Effector memory CD4-positive, alpha-beta T cell (primary cell): ENCODE measurements around the gene TMEM213.

Experiments
- DNase-seq, 3 donors: peaks; one replicate each; pipeline ENCODE4 v3.0.0-alpha.2; 2020
- H3K27ac ChIP-seq: 2 replicates; pipeline ENCODE4 v1.7.0; 2013; ENCODE audit warnings: mild to moderate bottlenecking, low read length, moderate library complexity; ENCODE audit not compliant: insufficient read depth, poor library complexity, severe bottlenecking
- H3K27me3 ChIP-seq: replicated peaks from 2 replicates; pipeline ENCODE4 v1.7.0; 2013; ENCODE audit warnings: mild to moderate bottlenecking, low read length; ENCODE audit not compliant: insufficient read depth, control insufficient read depth, poor library complexity, severe bottlenecking
- H3K36me3 ChIP-seq: 2 replicates; pipeline ENCODE4 v1.7.0; 2013; ENCODE audit warnings: mild to moderate bottlenecking, low read length, moderate library complexity; ENCODE audit not compliant: control insufficient read depth, insufficient read depth
- H3K4me1 ChIP-seq: 2 replicates; pipeline ENCODE4 v1.7.0; 2013; ENCODE audit warnings: low read length, mild to moderate bottlenecking; ENCODE audit not compliant: control insufficient read depth, insufficient read depth, poor library complexity, severe bottlenecking
- H3K4me3 ChIP-seq: 2 replicates; pipeline ENCODE4 v1.7.0; 2013; ENCODE audit warnings: low read length, low read depth, mild to moderate bottlenecking; ENCODE audit not compliant: insufficient read depth, poor library complexity, severe bottlenecking
- H3K9me3 ChIP-seq: 2 replicates; pipeline ENCODE4 v1.7.0; 2013; ENCODE audit warnings: mild to moderate bottlenecking, low read length, moderate library complexity; ENCODE audit not compliant: control insufficient read depth
- total RNA-seq, 3 donors: gene quantifications; one replicate each; lab custom pipeline; 2026; lab: John Stamatoyannopoulos, UW

The TMEM213 gene, protein sequence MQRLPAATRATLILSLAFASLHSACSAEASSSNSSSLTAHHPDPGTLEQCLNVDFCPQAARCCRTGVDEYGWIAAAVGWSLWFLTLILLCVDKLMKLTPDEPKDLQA
- 0 to 0.17 (median 0) reads per million in 3 donors for total RNA-seq

DNA sequence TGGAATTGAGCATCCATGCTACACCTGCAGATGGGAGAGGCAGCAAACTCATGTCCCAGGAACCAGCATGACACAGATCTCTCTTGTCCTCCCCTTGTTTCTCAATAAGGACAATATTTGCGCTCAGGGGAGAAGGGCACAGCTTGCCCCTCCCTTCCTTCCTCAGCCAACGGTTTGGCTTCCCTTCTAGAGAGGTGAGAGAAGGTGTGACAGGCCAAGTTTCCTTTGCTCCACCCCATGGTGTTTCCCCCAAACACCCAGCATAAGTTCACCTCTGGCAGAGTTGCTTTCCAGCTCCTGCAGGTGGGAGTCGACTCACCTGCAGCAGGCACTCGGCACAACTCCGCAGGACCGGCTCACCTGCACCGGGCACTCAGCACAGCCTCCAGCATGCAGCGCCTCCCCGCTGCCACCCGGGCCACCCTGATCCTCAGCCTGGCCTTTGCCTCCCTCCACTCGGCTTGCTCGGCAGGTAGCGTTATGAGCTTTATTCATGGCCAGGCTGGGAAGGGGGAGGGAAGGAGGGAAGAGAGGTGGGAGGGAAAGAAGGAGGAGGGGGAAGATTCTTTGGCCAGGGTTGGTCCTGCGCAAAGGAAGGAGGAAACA, at the start of gene TMEM213, which contains the start of gene ATP6V0A4:
Gene TMEM213 (plus strand): TSS at position 280 of the 606 bp plus-strand sequence. CDS start 111 bp downstream, at position 391.
Gene ATP6V0A4 (minus strand): TSS at position 482 of the 606 bp plus-strand sequence. CDS start 26,949 bp downstream, outside the sequence.
- Histone ChIP-seq H3K27ac (no peak within 1 kb of the TSS), H3K4me1 (no peaks in the 10 kb centered on the region), H3K9me3 (no peaks in the 10 kb centered on the region), H3K27me3 (no peaks in the 10 kb centered on the region), H3K4me3 (no peak within 1 kb of the TSS), H3K36me3 (no peaks in the 10 kb centered on the region)
- no peak for DNase-seq

DNA sequence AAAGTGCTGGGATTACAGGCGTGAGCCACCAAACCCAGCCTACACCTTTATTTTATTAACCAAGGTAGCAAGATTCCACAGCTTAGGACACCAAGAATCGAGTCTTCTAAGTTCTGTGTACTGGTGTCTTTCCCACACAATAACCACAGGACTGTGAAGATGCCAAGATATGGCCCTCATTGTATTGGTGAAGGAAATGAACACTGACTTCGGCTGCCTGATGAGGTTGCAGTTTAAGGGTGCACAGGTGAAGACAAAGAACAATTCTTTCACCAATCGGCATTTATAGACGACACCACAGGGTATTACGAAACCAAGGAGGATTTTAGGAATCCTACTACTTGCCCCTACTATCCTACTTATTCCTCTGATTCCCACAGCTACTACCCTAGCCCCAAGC, 49.1 kb upstream of the TMEM213 start:
- peaks cover 10% of the 10 kb centered on the region for H3K4me1 ChIP-seq
- H3K4me3 ChIP-seq: no peak overlapping the region
- no peak overlapping the region for H3K27ac ChIP-seq
- H3K9me3 ChIP-seq: no peaks in the 10 kb centered on the region
- no peaks in the 10 kb centered on the region for H3K36me3 ChIP-seq
- H3K27me3 ChIP-seq: no peaks in the 10 kb centered on the region
- no peak for DNase-seq

DNA sequence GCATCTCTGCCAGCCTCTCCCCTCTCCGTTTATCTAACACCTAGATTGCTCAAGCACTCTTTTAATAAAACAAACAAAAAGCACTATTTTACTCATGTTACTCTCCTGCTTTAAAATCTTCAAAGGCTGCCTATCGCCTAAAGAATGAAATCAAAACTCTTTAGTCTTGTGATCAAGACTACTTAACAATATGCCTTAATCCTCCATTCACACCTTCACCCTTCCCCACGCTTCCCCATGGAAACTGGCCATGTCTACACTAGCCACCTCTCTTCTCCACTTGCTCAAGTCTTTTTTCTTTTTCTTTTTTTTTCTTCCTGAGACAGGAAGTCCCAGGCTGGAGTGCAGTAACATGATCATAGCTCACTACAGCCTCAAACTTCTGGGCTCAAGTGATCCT, 47.8 kb upstream of the TMEM213 start:
- no peaks in the 10 kb centered on the region for H3K27me3 ChIP-seq
- H3K27ac ChIP-seq: no peak overlapping the region
- DNase-seq: no peak

DNA sequence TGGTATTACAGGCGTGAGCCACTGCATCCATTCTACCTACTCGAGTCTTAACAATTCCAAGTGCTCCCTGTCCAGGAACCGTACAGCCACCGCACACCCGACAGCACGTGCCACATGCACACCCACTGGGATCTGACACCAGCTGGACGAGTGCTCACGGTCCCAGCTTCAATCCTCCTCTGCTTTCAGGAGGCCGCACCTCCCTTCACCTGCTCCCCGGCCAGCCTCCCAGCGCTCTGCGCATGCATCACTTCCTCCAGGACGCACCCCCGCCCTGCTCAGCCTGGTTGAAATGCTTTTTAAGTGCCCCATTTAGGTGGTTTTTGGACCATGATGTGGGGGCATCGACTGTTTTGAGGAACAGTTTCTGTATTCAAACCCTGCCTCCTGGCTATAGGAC, 47.3 kb upstream of the TMEM213 start:
- no peak overlapping the region for H3K27ac ChIP-seq
- no peak overlapping the region for H3K4me3 ChIP-seq
- no peak for DNase-seq
- H3K27me3 ChIP-seq: no peaks in the 10 kb centered on the region
- H3K36me3 ChIP-seq: no peaks in the 10 kb centered on the region
- H3K9me3 ChIP-seq: no peaks in the 10 kb centered on the region
- H3K4me1 ChIP-seq: peaks cover 13% of the 10 kb centered on the region

More for the DNA sequence above, 47.8 kb upstream of the TMEM213 start:
- Histone ChIP-seq H3K36me3 (no peaks in the 10 kb centered on the region), H3K9me3 (no peaks in the 10 kb centered on the region), H3K4me3 (no peak overlapping the region), H3K4me1 (peaks cover 13% of the 10 kb centered on the region)

DNA sequence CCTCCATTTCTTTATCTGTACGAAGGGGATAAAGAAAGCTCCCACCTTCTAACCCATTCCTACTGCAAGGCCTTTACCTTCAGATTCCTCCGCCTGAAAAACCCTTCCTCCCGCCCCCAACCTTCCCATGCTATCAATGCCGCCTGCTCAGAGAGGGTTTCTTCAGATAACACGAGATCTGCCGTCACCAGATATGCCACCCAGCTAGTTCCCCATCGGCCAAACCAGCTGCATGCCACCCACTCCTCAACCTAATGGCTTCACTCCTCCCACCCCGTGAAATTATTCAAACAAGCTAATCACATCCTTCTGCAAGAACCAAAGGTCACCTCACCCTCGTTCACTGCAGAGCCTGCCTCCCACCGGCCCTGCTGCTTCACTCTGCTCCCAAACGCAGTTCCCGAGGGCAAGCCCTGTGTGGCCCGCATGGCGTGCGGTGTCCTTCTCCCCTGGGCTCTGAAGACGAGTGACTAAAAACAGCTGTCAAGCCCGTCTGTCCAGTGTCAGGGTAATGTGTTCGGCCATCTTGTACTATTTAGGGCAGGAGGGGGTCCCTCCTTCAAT, 46.8 kb upstream of the TMEM213 start:
- Histone ChIP-seq H3K27ac (no peak overlapping the region), H3K9me3 (no peaks in the 10 kb centered on the region), H3K27me3 (no peaks in the 10 kb centered on the region), H3K4me3 (no peak overlapping the region), H3K4me1 (peaks cover 13% of the 10 kb centered on the region), H3K36me3 (no peaks in the 10 kb centered on the region)
- DNase-seq: no peak

DNA sequence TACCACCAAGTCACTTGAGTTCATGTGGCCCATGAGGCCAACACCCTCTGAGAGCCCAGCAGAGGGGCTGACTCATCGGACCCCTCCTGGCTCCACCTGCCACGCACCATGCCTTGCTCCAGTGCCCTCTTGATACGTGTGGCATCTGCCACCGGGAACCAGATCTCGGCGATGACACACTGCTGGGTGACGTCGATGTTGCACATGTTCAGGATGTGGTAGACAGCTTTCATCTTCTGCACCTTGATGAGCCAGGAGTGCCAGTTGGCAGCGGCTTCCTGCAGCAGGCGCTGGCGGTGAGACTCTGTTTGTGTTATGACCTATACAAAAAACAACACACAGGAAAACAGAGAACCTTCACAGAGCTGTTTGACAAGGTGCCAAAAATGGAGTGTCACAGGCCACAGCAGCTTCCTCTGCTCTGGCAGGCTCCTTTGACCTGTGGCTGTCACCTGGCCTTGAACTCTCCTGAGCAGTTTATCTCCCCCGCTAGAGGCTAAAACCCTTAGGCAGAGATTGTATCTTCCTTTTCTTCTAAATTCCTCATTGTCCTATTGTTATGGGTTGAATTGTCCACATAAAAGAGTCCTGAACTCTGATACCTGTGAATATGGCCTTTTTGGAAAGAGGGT, 45.2 kb upstream of the TMEM213 start:
- peak overlapping the region; percentile 70 for H3K27ac ChIP-seq
- no peaks in the 10 kb centered on the region for H3K36me3 ChIP-seq
- H3K4me1 ChIP-seq: peaks cover 13% of the 10 kb centered on the region
- H3K27me3 ChIP-seq: no peaks in the 10 kb centered on the region
- H3K9me3 ChIP-seq: no peaks in the 10 kb centered on the region
- DNase-seq: peak; percentile 90 to 96 (median 91)
- H3K4me3 ChIP-seq: no peak overlapping the region

DNA sequence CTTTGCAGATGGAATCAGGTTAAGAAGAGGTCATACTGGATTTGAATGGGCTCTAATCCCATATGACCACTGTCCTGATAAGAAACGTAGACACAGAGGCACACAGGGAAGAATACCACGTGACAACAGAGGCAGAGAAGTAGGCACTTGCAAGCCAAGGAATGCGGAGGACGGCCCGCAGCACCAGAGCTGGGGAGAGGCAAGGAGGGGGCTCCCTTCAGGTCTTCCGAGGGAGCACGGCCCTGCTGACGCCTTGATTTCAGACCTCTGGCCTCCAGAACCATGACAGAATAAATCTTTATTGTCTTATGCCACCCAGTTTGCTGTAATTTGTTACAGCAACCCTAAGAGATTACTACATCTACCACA, 44.7 kb upstream of the TMEM213 start:
- no peaks in the 10 kb centered on the region for H3K9me3 ChIP-seq
- no peak overlapping the region for H3K4me3 ChIP-seq
- peaks cover 13% of the 10 kb centered on the region for H3K4me1 ChIP-seq
- H3K27ac ChIP-seq: peak overlapping the region; percentile 70
- H3K27me3 ChIP-seq: no peaks in the 10 kb centered on the region
- no peaks in the 10 kb centered on the region for H3K36me3 ChIP-seq
- no peak for DNase-seq

DNA sequence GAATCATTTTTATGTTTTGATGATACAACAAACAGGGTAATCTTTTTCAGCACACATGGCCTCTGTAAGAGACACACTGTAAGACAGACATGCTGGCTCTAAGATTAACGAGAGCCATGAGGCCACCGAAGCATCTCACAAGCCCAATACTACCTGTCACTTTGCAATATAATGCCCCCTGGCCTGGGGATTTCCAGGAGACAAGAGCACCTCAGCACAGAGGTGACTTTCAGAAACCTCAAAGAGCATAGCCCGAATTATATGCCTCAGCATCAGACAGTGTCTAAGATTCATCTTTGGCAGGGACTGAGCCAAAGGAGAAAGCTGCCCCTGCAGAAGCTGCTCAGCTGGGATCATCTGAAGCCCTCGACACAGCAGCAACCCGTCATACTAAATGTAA, 44.2 kb upstream of the TMEM213 start:
- no peaks in the 10 kb centered on the region for H3K36me3 ChIP-seq
- H3K4me1 ChIP-seq: peaks cover 13% of the 10 kb centered on the region
- H3K9me3 ChIP-seq: no peaks in the 10 kb centered on the region
- DNase-seq: peak in 1 of 3 donors; percentile 23
- no peaks in the 10 kb centered on the region for H3K27me3 ChIP-seq
- peak overlapping the region; percentile 70 for H3K27ac ChIP-seq
- no peak overlapping the region for H3K4me3 ChIP-seq

DNA sequence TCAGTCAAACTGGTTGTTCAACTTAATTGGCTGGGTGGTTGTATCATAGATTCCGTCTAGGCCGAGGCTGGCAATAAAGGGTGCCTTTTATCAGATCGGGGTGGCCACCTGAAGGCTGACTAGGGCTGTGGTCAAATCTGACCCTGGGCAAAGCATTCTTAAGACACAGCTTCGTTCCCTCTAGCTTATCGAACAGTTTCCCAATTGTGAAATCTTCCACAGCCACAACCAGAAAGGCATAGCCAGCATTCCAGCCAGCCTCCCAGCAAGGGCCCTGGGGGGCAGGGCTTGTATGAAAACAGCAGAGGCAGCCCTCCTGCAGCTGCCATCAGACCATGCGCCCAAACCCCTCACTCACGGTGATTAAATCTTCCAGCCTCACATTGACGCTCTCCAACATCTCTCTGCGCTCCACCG, 42.5 kb upstream of the TMEM213 start:
- H3K27ac ChIP-seq: no peak overlapping the region
- H3K27me3 ChIP-seq: no peaks in the 10 kb centered on the region
- no peak overlapping the region for H3K4me3 ChIP-seq
- no peak for DNase-seq
- H3K4me1 ChIP-seq: peaks cover 13% of the 10 kb centered on the region
- no peaks in the 10 kb centered on the region for H3K9me3 ChIP-seq
- no peaks in the 10 kb centered on the region for H3K36me3 ChIP-seq
